Fibroblast of lung (primary cell): Measurements from ENCODE around the gene AQR. TPM values are rescaled to one million over a fixed set of nuclear protein-coding genes. Genes with fewer than 3 reads are reported as not detected.
"Not testable (repeated sequence)": the region's sequence is repeated elsewhere in the genome, so short reads cannot be mapped to it uniquely, and the experiment has no call there.

ENCODE experiments used
- DNase-seq, 2 donors: peaks; one replicate each; pipeline versions ENCODE4 v3.0.0 to v3.0.0-alpha.2; 2010; ENCODE audit warnings: low read depth in 2 of 2
- H2AFZ ChIP-seq: 2 replicates; pipeline ENCODE4 v1.5.1; 2012; ENCODE audit warnings: low read length, control low read depth, inconsistent platforms
- H3K27ac ChIP-seq: 2 replicates; pipeline ENCODE4 v1.5.1; 2011; ENCODE audit warnings: low read length, control low read depth; ENCODE audit not compliant: insufficient read depth
- H3K27me3 ChIP-seq: 2 replicates; pipeline ENCODE4 v1.5.1; 2011; ENCODE audit warnings: mild to moderate bottlenecking, low read length; ENCODE audit not compliant: control insufficient read depth, insufficient read depth
- H3K36me3 ChIP-seq: 2 replicates; pipeline ENCODE4 v1.5.1; 2011; ENCODE audit warnings: low read length; ENCODE audit not compliant: control insufficient read depth, insufficient read depth
- H3K4me1 ChIP-seq: 2 replicates; pipeline ENCODE4 v1.5.1; 2011; ENCODE audit warnings: low read length; ENCODE audit not compliant: control insufficient read depth, insufficient read depth; ENCODE audit errors: extremely low read depth
- H3K4me2 ChIP-seq: 2 replicates; pipeline ENCODE4 v1.5.1; 2011; ENCODE audit warnings: low read length, control low read depth; ENCODE audit not compliant: insufficient read depth; ENCODE audit errors: extremely low read depth
- H3K4me3 ChIP-seq, 4 experiments: fragments of 200-600 bp in 1 of 4; sonication (generic) in 1 of 4; replicated peaks in 1 of 4; 2 replicates each; pipeline ENCODE4 v1.5.1; 2011 to 2016; ENCODE audit warnings: low read length in 4 of 4, low read depth in 3 of 4, mild to moderate bottlenecking in 3 of 4, control low read depth in 2 of 4, inconsistent platforms in 1 of 4, mixed read lengths in 1 of 4; ENCODE audit not compliant: insufficient read depth in 1 of 4; ENCODE audit errors: control extremely low read depth in 1 of 4
- H3K79me2 ChIP-seq: 2 replicates; pipeline ENCODE4 v1.5.1; 2012; ENCODE audit warnings: mild to moderate bottlenecking, low read length, inconsistent platforms; ENCODE audit not compliant: control insufficient read depth, insufficient read depth
- H3K9ac ChIP-seq: 2 replicates; pipeline ENCODE4 v1.5.1; 2011; ENCODE audit warnings: mild to moderate bottlenecking, low read length, control low read depth; ENCODE audit not compliant: insufficient read depth
- H3K9me3 ChIP-seq: 2 replicates; pipeline ENCODE4 v1.5.1; 2012; ENCODE audit warnings: low read depth, low read length; ENCODE audit not compliant: control insufficient read depth, insufficient read depth
- H4K20me1 ChIP-seq: 2 replicates; pipeline ENCODE4 v1.5.1; 2011; ENCODE audit warnings: low read length; ENCODE audit not compliant: control insufficient read depth, insufficient read depth; ENCODE audit errors: extremely low read depth
- EZH2 ChIP-seq: IDR thresholded peaks from 2 replicates; pipeline ENCODE4 v1.5.1; 2012; ENCODE audit warnings: low read length, control low read depth, mild to moderate bottlenecking; ENCODE audit errors: missing control alignments
- polyA plus RNA-seq, 2 donors: library from polyadenylated mRNA; depleted of rRNA in 1 of 2; stranded (reverse) in 1 of 2; unstranded in 1 of 2; fragments of >200 nt; gene quantifications; 2 replicates each; pipeline ENCODE4 v1.2.1, GENCODE V29; 2011 to 2012; ENCODE audit warnings: missing spikeins in 1 of 2
- total RNA-seq: library from RNA; depleted of rRNA; stranded (reverse); fragments of >200 nt; gene quantifications from 2 replicates; pipeline ENCODE4 v1.2.1, GENCODE V29; 2014
- TF ChIP-seq, protein P1 (sequence below), 2 donors: IDR thresholded peaks in 1 of 2; conservative IDR thresholded peaks in 1 of 2; 1 replicate in 1 of 2; 2 replicates in 1 of 2; pipeline ENCODE4 v1.5.1; 2011 to 2012; ENCODE audit warnings: low read length in 2 of 2, control low read depth in 1 of 2, inconsistent platforms in 1 of 2, low read depth in 1 of 2, mild to moderate bottlenecking in 1 of 2

Gene AQR
- total and polyA plus RNA-seq, 2 donors (not counting 1 experiment from before 2014, with no cell fraction given), result 19.7 to 33.0 TPM

DNA sequence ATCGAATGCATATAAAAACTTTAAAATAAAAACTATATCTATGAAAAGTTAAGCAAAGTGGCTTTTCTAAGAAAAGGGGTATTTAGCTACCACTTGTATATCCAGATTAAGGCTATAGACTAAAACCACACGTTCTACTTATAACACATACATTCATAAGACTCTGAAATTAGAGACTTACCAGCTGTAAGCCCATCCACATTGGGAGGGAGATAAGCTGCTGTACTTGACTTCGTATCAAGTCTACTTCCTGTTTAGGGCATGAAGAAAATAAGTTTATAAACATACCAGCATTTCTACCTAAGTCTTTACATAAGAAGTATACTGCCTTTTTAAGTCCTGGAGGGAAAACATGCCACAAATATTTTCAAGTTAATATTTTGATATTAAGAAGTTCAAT lies 27.7 kb downstream of the AQR start:
- DNase-seq, result no peak
- peaks cover 4% of the 10 kb centered on the region for H3K36me3 ChIP-seq
- H3K27me3 ChIP-seq, result no peaks in the 10 kb centered on the region
- H4K20me1 ChIP-seq, result no peaks in the 10 kb centered on the region
- H3K9ac ChIP-seq, result no peak overlapping the region
- H3K79me2 ChIP-seq, result no peaks in the 10 kb centered on the region
- H2AFZ ChIP-seq, result no peak overlapping the region
- H3K4me2 ChIP-seq, result no peak overlapping the region
- no peak for TF ChIP-seq EZH2
- TF ChIP-seq, protein P1, sequence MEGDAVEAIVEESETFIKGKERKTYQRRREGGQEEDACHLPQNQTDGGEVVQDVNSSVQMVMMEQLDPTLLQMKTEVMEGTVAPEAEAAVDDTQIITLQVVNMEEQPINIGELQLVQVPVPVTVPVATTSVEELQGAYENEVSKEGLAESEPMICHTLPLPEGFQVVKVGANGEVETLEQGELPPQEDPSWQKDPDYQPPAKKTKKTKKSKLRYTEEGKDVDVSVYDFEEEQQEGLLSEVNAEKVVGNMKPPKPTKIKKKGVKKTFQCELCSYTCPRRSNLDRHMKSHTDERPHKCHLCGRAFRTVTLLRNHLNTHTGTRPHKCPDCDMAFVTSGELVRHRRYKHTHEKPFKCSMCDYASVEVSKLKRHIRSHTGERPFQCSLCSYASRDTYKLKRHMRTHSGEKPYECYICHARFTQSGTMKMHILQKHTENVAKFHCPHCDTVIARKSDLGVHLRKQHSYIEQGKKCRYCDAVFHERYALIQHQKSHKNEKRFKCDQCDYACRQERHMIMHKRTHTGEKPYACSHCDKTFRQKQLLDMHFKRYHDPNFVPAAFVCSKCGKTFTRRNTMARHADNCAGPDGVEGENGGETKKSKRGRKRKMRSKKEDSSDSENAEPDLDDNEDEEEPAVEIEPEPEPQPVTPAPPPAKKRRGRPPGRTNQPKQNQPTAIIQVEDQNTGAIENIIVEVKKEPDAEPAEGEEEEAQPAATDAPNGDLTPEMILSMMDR (conservative IDR thresholded peaks at IDR 0.05 in 1 of 2, IDR thresholded peaks at IDR 0.05 in 1 of 2; ENCODE audit: low read depth in 1 of 2, low read length in 2 of 2), result no peak
- no peak overlapping the region for H3K4me3 ChIP-seq
- H3K27ac ChIP-seq, result no peak overlapping the region
- no peaks in the 10 kb centered on the region for H3K4me1 ChIP-seq
- H3K9me3 ChIP-seq, result no peaks in the 10 kb centered on the region

DNA sequence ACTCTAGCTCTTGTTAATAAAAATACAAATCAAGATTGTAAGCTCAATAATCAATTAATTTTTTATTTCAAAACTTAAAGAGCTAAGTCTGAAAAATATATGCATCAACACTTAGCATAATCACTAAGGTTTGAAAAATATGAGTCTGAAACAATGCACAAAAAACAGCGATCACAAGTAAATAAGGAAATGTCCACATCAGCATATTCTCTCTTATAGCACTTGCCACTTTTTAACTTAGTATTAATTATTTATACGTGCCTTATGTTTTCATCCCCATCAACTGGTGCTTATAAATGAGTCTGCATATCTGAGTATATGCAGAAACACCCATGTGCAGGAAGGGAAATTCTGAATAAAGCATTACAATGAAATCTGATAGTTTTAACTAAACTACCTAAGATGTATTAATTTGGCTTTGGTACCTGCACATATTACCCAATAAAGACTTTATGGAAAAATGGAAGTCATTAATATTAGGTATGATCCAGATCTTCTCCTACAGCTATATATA lies 28.3 kb downstream of the AQR start:
- Histone ChIP-seq H3K4me1 (no peaks in the 10 kb centered on the region), H3K36me3 (peaks cover 4% of the 10 kb centered on the region), H2AFZ (no peak overlapping the region), H3K27ac (no peak overlapping the region), H3K79me2 (no peaks in the 10 kb centered on the region), H3K9me3 (no peaks in the 10 kb centered on the region), H3K4me3 (no peak overlapping the region), H3K9ac (no peak overlapping the region), H3K4me2 (no peak overlapping the region), H4K20me1 (no peaks in the 10 kb centered on the region), H3K27me3 (no peaks in the 10 kb centered on the region)
- no peak for DNase-seq
- TF ChIP-seq, protein P1 (conservative IDR thresholded peaks at IDR 0.05 in 1 of 2, IDR thresholded peaks at IDR 0.05 in 1 of 2; ENCODE audit: low read depth in 1 of 2, low read length in 2 of 2), result no peak
- TF ChIP-seq EZH2, result no peak

DNA sequence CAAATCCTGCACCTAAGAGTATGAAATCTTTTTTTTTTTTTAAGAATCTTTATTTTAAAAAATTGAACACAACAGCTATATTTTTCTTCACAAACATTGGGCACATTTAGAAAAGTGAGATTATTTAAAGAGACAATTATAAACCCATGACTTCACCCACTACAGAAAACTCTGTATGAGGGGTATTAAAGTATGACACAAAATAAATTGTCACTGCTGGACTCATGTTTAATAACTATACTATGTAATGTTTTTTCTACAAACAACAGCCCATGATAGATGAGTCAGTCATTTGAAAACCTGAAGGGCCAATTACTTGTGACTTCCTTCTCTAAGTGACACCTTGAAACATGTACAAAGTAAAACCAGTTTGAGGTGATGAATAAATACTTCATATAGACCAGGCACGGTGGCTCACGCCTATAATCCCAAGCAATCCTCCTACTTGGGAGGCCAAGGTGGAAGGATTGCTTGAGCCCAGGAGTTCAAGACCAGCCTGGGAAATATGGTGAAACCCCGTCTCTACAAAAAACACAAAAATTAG lies 36.0 kb downstream of the AQR start:
- no peak for TF ChIP-seq EZH2
- TF ChIP-seq, protein P1 (conservative IDR thresholded peaks at IDR 0.05 in 1 of 2, IDR thresholded peaks at IDR 0.05 in 1 of 2; ENCODE audit: low read depth in 1 of 2, low read length in 2 of 2), result no peak
- no peak overlapping the region for H3K4me2 ChIP-seq
- DNase-seq, result no peak
- no peaks in the 10 kb centered on the region for H3K4me1 ChIP-seq
- no peaks in the 10 kb centered on the region for H3K79me2 ChIP-seq
- H3K36me3 ChIP-seq, result peaks cover 4% of the 10 kb centered on the region
- no peaks in the 10 kb centered on the region for H4K20me1 ChIP-seq
- H3K27me3 ChIP-seq, result no peaks in the 10 kb centered on the region
- H3K27ac ChIP-seq, result no peak overlapping the region
- H3K4me3 ChIP-seq, result no peak overlapping the region
- no peak overlapping the region for H3K9ac ChIP-seq
- no peaks in the 10 kb centered on the region for H3K9me3 ChIP-seq
- no peak overlapping the region for H2AFZ ChIP-seq

DNA sequence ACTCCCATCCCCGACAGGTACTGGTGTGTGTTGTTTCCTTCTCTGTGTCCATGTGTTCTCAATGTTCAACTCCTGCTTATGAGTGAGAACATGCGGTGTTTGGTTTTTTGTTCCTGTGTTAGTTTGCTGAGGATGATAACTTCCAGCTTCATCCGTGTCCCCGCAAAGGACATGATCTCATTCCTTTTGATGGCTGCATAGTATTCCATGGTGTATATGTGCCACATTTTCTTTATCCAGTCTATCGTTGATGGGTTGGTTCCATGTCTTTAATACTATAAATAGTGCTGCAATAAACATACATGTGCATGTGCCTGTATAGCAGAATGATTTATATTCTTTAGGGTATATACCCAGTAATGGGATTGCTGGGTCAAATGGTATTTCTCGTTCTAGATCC lies 41.2 kb downstream of the AQR start:
- H3K79me2 ChIP-seq, H4K20me1 ChIP-seq, DNase-seq, H3K4me2 ChIP-seq, H3K27me3 ChIP-seq, H3K27ac ChIP-seq, H2AFZ ChIP-seq, H3K4me1 ChIP-seq, H3K9me3 ChIP-seq, H3K36me3 ChIP-seq, H3K4me3 ChIP-seq, H3K9ac ChIP-seq: not testable (repeated sequence)
